D721Med (cell line): ENCODE measurements around the gene MRPL17.

Experiments used
- DNase-seq: peaks from one replicate; pipeline ENCODE4 v3.0.0; 2011; ENCODE audit warnings: low spot score; ENCODE audit not compliant: insufficient read length
- FAIRE-seq: peaks from 2 replicates; lab custom pipeline; 2011; peaks lifted over from hg19 to GRCh38; lab: Jason Lieb, UNC
- TF ChIP-seq, protein P1 (sequence below): IDR thresholded peaks from 2 replicates; pipeline ENCODE4 v1.5.1; 2012; ENCODE audit warnings: mild to moderate bottlenecking, control low read depth; ENCODE audit not compliant: insufficient read depth; ENCODE audit errors: missing control alignments

Gene MRPL17

DNA sequence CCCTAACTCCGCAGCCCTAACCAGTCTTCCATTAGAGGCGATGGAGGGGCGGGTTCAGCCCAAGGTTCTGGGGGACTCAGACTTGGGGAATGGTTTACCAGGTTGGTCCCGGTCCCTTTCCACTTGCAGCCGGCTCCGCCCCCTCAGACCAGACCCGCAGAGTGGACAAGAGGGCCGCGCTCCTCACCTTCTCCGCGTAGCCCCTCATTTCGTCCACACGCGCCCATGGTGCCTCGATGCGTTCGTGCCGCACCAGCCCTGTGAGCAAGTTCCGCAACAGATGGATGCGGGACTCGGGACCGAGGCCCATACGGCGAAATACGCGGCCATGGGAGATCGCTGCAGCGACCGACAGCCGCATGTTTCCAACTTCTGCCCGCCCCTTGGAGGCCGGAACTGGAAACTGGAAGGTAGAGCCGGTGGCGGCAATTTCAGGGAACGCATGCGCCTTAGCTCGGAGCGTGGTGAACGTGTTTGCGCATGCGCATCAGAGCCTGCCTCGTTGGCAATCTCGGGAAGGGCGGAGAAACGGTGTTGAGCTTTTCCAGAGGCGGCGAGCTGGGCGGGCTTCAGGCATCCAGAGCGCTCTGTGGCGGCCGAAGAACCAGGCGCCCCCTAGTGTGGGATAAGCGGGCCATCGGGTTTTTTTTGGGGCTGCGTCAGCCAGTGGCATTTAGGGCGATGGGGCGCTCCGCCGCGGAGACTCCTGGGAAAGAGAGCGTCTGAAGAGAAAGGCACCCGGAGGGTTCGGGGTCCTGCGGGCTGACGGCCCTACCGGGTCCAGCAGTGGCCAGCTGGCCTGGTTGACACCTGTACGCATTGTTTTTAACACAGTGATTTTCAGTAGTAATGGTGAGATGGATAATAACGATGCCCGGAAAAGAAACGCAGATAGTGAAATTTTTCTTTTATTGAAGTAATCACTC lies at the start of gene MRPL17:
Gene MRPL17 (minus strand): TSS at position 405 of the 926 bp plus-strand sequence. CDS start 44 bp downstream, at position 361.
- no peak for FAIRE-seq
- DNase-seq = peak; percentile 58
- TF ChIP-seq, protein P1, sequence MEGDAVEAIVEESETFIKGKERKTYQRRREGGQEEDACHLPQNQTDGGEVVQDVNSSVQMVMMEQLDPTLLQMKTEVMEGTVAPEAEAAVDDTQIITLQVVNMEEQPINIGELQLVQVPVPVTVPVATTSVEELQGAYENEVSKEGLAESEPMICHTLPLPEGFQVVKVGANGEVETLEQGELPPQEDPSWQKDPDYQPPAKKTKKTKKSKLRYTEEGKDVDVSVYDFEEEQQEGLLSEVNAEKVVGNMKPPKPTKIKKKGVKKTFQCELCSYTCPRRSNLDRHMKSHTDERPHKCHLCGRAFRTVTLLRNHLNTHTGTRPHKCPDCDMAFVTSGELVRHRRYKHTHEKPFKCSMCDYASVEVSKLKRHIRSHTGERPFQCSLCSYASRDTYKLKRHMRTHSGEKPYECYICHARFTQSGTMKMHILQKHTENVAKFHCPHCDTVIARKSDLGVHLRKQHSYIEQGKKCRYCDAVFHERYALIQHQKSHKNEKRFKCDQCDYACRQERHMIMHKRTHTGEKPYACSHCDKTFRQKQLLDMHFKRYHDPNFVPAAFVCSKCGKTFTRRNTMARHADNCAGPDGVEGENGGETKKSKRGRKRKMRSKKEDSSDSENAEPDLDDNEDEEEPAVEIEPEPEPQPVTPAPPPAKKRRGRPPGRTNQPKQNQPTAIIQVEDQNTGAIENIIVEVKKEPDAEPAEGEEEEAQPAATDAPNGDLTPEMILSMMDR = peak; percentile 75

DNA sequence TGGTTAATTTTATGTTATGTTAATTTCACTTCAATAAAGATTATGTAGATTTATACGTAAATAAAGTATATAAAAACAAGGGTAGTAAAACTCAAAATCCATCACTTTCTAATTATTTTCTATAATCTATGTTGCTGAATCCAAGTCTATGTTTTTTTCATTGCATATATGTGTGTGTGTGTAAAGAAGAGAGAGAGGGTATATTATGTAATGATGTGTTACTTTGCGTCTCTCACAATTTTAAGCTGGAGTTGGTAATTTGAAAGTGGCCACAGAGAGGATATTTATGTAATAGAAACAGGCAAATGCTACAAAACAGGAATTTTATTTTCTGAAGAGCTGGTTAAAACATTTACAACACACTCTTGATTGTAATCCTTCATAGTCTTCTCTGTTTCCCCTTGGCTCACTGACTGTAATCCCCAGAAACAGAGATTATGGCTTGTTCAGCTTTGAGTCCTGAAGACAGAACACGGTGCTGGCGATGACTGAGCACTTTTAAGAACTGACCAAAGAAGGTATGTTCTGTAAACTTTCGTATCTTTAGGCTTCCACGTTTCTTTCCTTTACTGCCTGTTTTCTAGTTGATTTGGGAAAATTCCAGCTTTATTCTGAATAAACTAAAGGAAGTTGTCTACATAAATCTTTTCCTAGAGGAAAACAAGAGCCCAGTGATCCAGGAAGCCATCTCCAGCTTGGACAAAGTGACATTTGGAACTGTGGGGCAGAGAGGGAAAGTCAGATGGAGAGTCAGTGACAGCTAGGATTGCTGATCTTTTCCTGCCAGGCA lies 45.0 kb upstream of the MRPL17 start:
- FAIRE-seq (no peak), DNase-seq (no peak)
- TF ChIP-seq, protein P1 = no peak

DNA sequence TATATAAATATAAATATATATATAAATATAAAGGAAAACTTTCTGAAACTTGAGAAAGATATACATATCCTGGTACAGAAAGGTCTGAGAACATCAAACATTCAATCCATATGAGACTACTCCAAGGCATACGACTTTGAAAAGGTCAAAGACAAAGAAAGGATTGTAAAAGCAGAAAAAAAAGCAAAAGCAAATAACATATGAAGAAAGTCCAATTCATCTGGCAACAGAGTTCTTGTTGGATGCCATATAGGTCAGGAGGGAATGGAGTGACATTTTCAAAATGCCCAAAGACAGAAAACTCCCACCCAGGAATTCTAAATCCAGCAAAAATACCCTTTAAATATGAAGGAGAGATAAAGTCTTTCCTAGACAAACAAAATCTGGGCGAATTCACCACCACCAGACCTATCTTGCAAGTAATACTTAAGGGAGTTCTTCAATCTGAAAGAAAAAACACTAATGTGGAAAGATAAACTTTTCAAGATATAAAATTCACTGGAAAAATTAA lies 42.3 kb upstream of the MRPL17 start:
- TF ChIP-seq, protein P1 = no peak
- DNase-seq = no peak
- no peak for FAIRE-seq

DNA sequence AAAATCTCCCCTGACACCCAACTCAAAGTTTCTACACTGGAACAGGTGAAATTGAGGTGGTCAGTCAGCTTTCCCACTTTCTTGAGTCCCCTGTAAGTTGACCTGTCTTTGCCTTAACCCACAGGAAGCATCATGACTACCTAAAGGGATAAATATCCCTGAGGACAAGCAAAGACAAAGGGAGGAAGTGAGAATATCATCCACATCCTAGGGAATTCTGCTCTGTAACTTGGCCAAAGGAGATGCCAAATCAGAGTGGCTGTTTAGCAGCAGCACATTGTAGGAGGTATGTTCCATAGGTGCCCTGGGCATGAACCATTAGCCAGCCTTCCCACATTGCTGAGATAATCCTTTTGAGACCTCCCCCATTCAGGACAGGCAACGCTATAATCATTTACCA lies 40.9 kb upstream of the MRPL17 start:
- TF ChIP-seq, protein P1 = no peak
- DNase-seq (no peak), FAIRE-seq (no peak)

DNA sequence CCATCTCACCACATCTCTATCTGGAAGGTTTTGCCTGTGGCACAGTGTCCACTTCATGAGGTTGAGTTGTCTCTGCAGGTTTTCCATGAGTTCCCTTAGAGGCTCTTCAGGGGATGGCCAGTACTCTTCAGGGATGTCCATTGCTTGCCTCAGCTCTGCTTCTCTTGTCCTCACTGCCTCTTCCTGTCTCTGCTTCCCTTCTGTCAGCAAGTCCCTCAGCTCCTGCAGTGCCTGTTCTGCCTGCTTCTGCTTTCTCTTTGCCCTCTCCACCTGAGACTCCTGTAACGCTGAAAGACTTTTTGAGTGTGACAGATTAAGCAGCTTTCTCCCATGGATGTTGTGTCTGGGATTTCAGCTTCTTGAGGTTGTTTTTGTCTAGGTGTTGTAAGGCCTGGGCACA lies 38.2 kb upstream of the MRPL17 start:
- no peak for FAIRE-seq

DNA sequence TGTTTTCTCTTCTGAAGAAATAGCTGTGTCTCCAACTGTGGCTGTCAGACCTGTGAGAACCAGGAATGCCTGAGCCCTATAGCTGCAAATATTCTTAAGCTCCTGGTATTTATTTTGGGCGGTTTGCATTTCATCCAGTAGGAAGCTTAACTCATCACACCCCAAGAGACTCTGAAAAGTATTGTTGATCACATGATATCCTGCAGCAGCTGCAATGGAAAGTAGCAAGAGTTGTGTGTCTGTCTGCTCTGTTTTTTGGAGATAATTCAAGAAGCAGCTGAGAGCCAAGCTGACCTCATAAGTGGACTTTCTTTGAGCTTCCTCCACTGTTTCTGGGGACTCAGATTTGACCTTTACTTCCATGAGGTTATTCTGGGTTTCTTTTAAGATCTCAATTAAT lies 36.4 kb upstream of the MRPL17 start:
- DNase-seq (no peak), FAIRE-seq (no peak)
- TF ChIP-seq, protein P1 = no peak

More for the DNA sequence above, 38.2 kb upstream of the MRPL17 start:
- TF ChIP-seq, protein P1 = no peak
- DNase-seq = no peak
